ENCODE results near the gene NDUFB5. TPM values are rescaled to one million over a fixed set of nuclear protein-coding genes. Genes with fewer than 3 reads are reported as not detected.

NDUFB5 gene
- 100 to 1,000 TPM in 1 of 2 donors, 10 to 100 TPM in 1; 72.1 to 149 TPM for total RNA-seq
- polyA plus RNA-seq = 10 to 100 TPM; 44.8 to 74.3 TPM
- long read RNA-seq, donor 1, full-length matches to known transcripts = 66 of 98 reads
- long read RNA-seq, donor 1, partial matches to known transcripts = 32 of 98 reads
- long read RNA-seq, donor 1, other reads (novel, unspliced or antisense) = 0 of 98 reads
- long read RNA-seq, donor 2, full-length matches to known transcripts = 29 of 52 reads
- long read RNA-seq, donor 2, partial matches to known transcripts = 23 of 52 reads
- long read RNA-seq, donor 2, other reads (novel, unspliced or antisense) = 0 of 52 reads
- long read RNA-seq, donor 3, full-length matches to known transcripts = 36 of 36 reads
- long read RNA-seq, donor 3, partial matches to known transcripts = 0 of 36 reads
- long read RNA-seq, donor 3, other reads (novel, unspliced or antisense) = 0 of 36 reads
- long read RNA-seq, donor 4, full-length matches to known transcripts = 35 of 51 reads
- long read RNA-seq, donor 4, partial matches to known transcripts = 16 of 51 reads
- long read RNA-seq, donor 4, other reads (novel, unspliced or antisense) = 0 of 51 reads
- long read RNA-seq, donor 5, full-length matches to known transcripts = 83 of 109 reads
- long read RNA-seq, donor 5, partial matches to known transcripts = 26 of 109 reads
- long read RNA-seq, donor 5, other reads (novel, unspliced or antisense) = 0 of 109 reads

- peak; percentile 98 for ATAC-seq (ENCODE audit: insufficient read depth, low FRiP score)
- DNase-seq = peak; percentile 97 to 99 (median 99)
- H3K4me3 ChIP-seq = peak within 1 kb of the TSS; percentile 80
- no peaks in the 10 kb centered on the region for H3K27me3 ChIP-seq (ENCODE audit: control insufficient read depth in 3 of 3, insufficient read depth in 3 of 3, low read length in 2 of 3)
- H3K27ac ChIP-seq (ENCODE audit: low read depth in 1 of 2, low read length in 1 of 2) = peak within 1 kb of the TSS; percentile 92 to 95
- H3K9ac ChIP-seq (ENCODE audit: insufficient read depth in 1 of 2, low read length in 2 of 2) = peak within 1 kb of the TSS; percentile 96 to 98
- peaks cover 3 to 22% (median 9%) of the 10 kb centered on the region in 4 donors for H3K36me3 ChIP-seq (ENCODE audit: control insufficient read depth in 4 of 4, insufficient read depth in 4 of 4, low read length in 4 of 4)
- H3K9me3 ChIP-seq (ENCODE audit: control insufficient read depth in 4 of 4, insufficient read depth in 3 of 4, low read length in 3 of 4) = no peaks in the 10 kb centered on the region
- WGBS, 2 donors = 0 to 1% methylated on average over 45 of the region's 45 CpGs
- TF ChIP-seq CTCF (IDR thresholded peaks at IDR 0.05; ENCODE audit: control extremely low read depth, extremely low read depth) = no peak
- peaks cover 0 to 10% (median 6%) of the 10 kb centered on the region in 5 donors for H3K4me1 ChIP-seq (ENCODE audit: control insufficient read depth in 5 of 5, insufficient read depth in 5 of 5, low read length in 5 of 5)
Observed at GRCh38 chr3:179604321-179605078, at the start of gene NDUFB5, which contains the start of gene MRPL47. NDUFB5 (plus strand) TSS chr3:179604794; CDS start chr3:179604816, 22 bp downstream. MRPL47 (minus strand) TSS chr3:179604638; CDS start chr3:179604624, 14 bp downstream.

GRCh38 chr3:179558742-179559364 is 45.7 kb upstream of the NDUFB5 start:
- ATAC-seq (ENCODE audit: insufficient read depth, low FRiP score) = no peak
- Histone ChIP-seq H3K27me3 (ENCODE audit: control insufficient read depth in 3 of 3, insufficient read depth in 3 of 3, low read length in 2 of 3) (no peaks in the 10 kb centered on the region), H3K4me1 (ENCODE audit: control insufficient read depth in 5 of 5, insufficient read depth in 5 of 5, low read length in 5 of 5) (peaks cover 0 to 3% (median under 1%) of the 10 kb centered on the region in 5 donors), H3K36me3 (ENCODE audit: control insufficient read depth in 4 of 4, insufficient read depth in 4 of 4, low read length in 4 of 4) (peaks cover 0 to 2% (median 0%) of the 10 kb centered on the region in 4 donors), H3K9me3 (ENCODE audit: control insufficient read depth in 4 of 4, insufficient read depth in 3 of 4, low read length in 3 of 4) (no peaks in the 10 kb centered on the region), H3K4me3 (no peak overlapping the region), H3K27ac (ENCODE audit: low read depth in 1 of 2, low read length in 1 of 2) (no peak overlapping the region), H3K9ac (ENCODE audit: insufficient read depth in 1 of 2, low read length in 2 of 2) (no peak overlapping the region)
- WGBS, 2 donors = 4 to 6% methylated on average over 3 of the region's 3 CpGs
- peak; percentile 73 to 85 (median 79) for DNase-seq
- peak; percentile 76 for TF ChIP-seq CTCF (IDR thresholded peaks at IDR 0.05; ENCODE audit: control extremely low read depth, extremely low read depth)

GRCh38 chr3:179560791-179561190 is 43.8 kb upstream of the NDUFB5 start:
- DNase-seq = no peak
- H3K9ac ChIP-seq (ENCODE audit: insufficient read depth in 1 of 2, low read length in 2 of 2) = no peak overlapping the region
- no peak overlapping the region for H3K4me3 ChIP-seq
- 85 to 88% methylated on average over 1 of the region's 1 CpG for WGBS, 2 donors
- no peak for TF ChIP-seq CTCF (IDR thresholded peaks at IDR 0.05; ENCODE audit: control extremely low read depth, extremely low read depth)
- H3K4me1 ChIP-seq (ENCODE audit: control insufficient read depth in 5 of 5, insufficient read depth in 5 of 5, low read length in 5 of 5) = peaks cover 0 to 8% (median 2%) of the 10 kb centered on the region in 5 donors
- ATAC-seq (ENCODE audit: insufficient read depth, low FRiP score) = no peak
- no peaks in the 10 kb centered on the region for H3K9me3 ChIP-seq (ENCODE audit: control insufficient read depth in 4 of 4, insufficient read depth in 3 of 4, low read length in 3 of 4)
- peaks cover 0 to 2% (median 0%) of the 10 kb centered on the region in 4 donors for H3K36me3 ChIP-seq (ENCODE audit: control insufficient read depth in 4 of 4, insufficient read depth in 4 of 4, low read length in 4 of 4)
- H3K27me3 ChIP-seq (ENCODE audit: control insufficient read depth in 3 of 3, insufficient read depth in 3 of 3, low read length in 2 of 3) = no peaks in the 10 kb centered on the region
- H3K27ac ChIP-seq (ENCODE audit: low read depth in 1 of 2, low read length in 1 of 2) = no peak overlapping the region

Measured in lung (tissue), 16 donors.